ENCODE results near the gene MRPL54. TPM values are rescaled to one million over a fixed set of nuclear protein-coding genes. Genes with fewer than 3 reads are reported as not detected.

Gene MRPL54
- polyA plus RNA-seq, 1 donor (not counting 4 experiments of a cell fraction or from before 2014, with no cell fraction given), result 27.0 TPM

- no peak for FAIRE-seq
Observed at GRCh38 chr19:3721131-3721886, 41.2 kb upstream of the MRPL54 start.

GRCh38 chr19:3721887-3722442 is 40.5 kb upstream of the MRPL54 start:
- no peaks in the 10 kb centered on the region for H3K9me1 ChIP-seq (ENCODE audit: control insufficient read depth, extremely low read depth, insufficient read depth, low read length)
- H4K20me1 ChIP-seq (ENCODE audit: control insufficient read depth, extremely low read depth, insufficient read depth, low read length), result no peaks in the 10 kb centered on the region
- no peak for DNase-seq (ENCODE audit: low read depth, low spot score)
- H3K27ac ChIP-seq (ENCODE audit: control insufficient read depth, insufficient read depth, low read length), result no peak overlapping the region
- peaks cover 41% of the 10 kb centered on the region for H3K27me3 ChIP-seq (ENCODE audit: control insufficient read depth, extremely low read depth, insufficient read depth, low read length)
- no peaks in the 10 kb centered on the region for H3K36me3 ChIP-seq (ENCODE audit: control insufficient read depth in 2 of 2, extremely low read depth in 1 of 2, insufficient read depth in 2 of 2, low read length in 2 of 2)
- no peak for FAIRE-seq
- dilution Hi-C loops (cut with MboI; ENCODE audit: extremely low pct_ligation_motif_present, low sequenced_read_pairs), result no loop called here
- no peak overlapping the region for H2AFZ ChIP-seq (ENCODE audit: control insufficient read depth, low read length)
- no peak overlapping the region for H3K4me2 ChIP-seq (ENCODE audit: control insufficient read depth, extremely low read depth, insufficient read depth, low read depth, low read length)
- H3K79me2 ChIP-seq (ENCODE audit: control insufficient read depth, insufficient read depth, low read length), result no peaks in the 10 kb centered on the region
- no peak overlapping the region for H3K4me3 ChIP-seq (ENCODE audit: control insufficient read depth in 2 of 3, extremely low read depth in 1 of 3, insufficient read depth in 2 of 3, low read depth in 1 of 3, low read length in 3 of 3)
- no peaks in the 10 kb centered on the region for H3K9me3 ChIP-seq (ENCODE audit: control insufficient read depth, low read depth, low read length)
- TF ChIP-seq EZH2 (IDR thresholded peaks at IDR 0.05; ENCODE audit: low read length), result peak; percentile 90
- TF ChIP-seq CTCF (optimal IDR thresholded peaks at IDR 0.05 in 1 of 3, IDR thresholded peaks at IDR 0.05 in 1 of 3, conservative IDR thresholded peaks at IDR 0.05 in 1 of 3; ENCODE audit: extremely low read depth in 1 of 3, insufficient read depth in 2 of 3, low read length in 3 of 3), result no peak
- H3K9ac ChIP-seq (ENCODE audit: control insufficient read depth, extremely low read depth, insufficient read depth, low read length), result no peak overlapping the region
- H3K4me1 ChIP-seq (ENCODE audit: control insufficient read depth, extremely low read depth, insufficient read depth, low read length), result no peaks in the 10 kb centered on the region

More at GRCh38 chr19:3721131-3721886, 41.2 kb upstream of the MRPL54 start:
- Histone ChIP-seq H3K9me1 (ENCODE audit: control insufficient read depth, extremely low read depth, insufficient read depth, low read length) (no peaks in the 10 kb centered on the region), H3K79me2 (ENCODE audit: control insufficient read depth, insufficient read depth, low read length) (no peaks in the 10 kb centered on the region), H3K9ac (ENCODE audit: control insufficient read depth, extremely low read depth, insufficient read depth, low read length) (no peak overlapping the region), H3K9me3 (ENCODE audit: control insufficient read depth, low read depth, low read length) (no peaks in the 10 kb centered on the region), H4K20me1 (ENCODE audit: control insufficient read depth, extremely low read depth, insufficient read depth, low read length) (no peaks in the 10 kb centered on the region), H3K4me3 (ENCODE audit: control insufficient read depth in 2 of 3, extremely low read depth in 1 of 3, insufficient read depth in 2 of 3, low read depth in 1 of 3, low read length in 3 of 3) (no peak overlapping the region), H3K27me3 (ENCODE audit: control insufficient read depth, extremely low read depth, insufficient read depth, low read length) (peaks cover 41% of the 10 kb centered on the region), H2AFZ (ENCODE audit: control insufficient read depth, low read length) (no peak overlapping the region), H3K27ac (ENCODE audit: control insufficient read depth, insufficient read depth, low read length) (no peak overlapping the region), H3K36me3 (ENCODE audit: control insufficient read depth in 2 of 2, extremely low read depth in 1 of 2, insufficient read depth in 2 of 2, low read length in 2 of 2) (no peaks in the 10 kb centered on the region), H3K4me2 (ENCODE audit: control insufficient read depth, extremely low read depth, insufficient read depth, low read depth, low read length) (no peak overlapping the region), H3K4me1 (ENCODE audit: control insufficient read depth, extremely low read depth, insufficient read depth, low read length) (no peaks in the 10 kb centered on the region)
- dilution Hi-C loops (cut with MboI; ENCODE audit: extremely low pct_ligation_motif_present, low sequenced_read_pairs), result no loop called here
- no peak for DNase-seq (ENCODE audit: low read depth, low spot score)
- TF ChIP-seq CTCF (optimal IDR thresholded peaks at IDR 0.05 in 1 of 3, IDR thresholded peaks at IDR 0.05 in 1 of 3, conservative IDR thresholded peaks at IDR 0.05 in 1 of 3; ENCODE audit: extremely low read depth in 1 of 3, insufficient read depth in 2 of 3, low read length in 3 of 3) (no peak), EZH2 (IDR thresholded peaks at IDR 0.05; ENCODE audit: low read length) (no peak)

Measured in keratinocyte (primary cell).